Suppressor macrophage treated with lipopolysaccharide for 1 hour (primary cell): ENCODE results near the gene SHQ1.
"Not testable (repeated sequence)": the region's sequence is repeated elsewhere in the genome, so short reads cannot be mapped to it uniquely, and the experiment has no call there.

Source experiments
- DNase-seq, 3 donors: peaks; one replicate each; pipeline ENCODE4 v3.0.0-alpha.2; 2020 to 2022

SHQ1 gene

GRCh38 chr3:72710471-72710870 lies 137.8 kb downstream of the SHQ1 start:
- DNase-seq, result not testable (repeated sequence)

DNA sequence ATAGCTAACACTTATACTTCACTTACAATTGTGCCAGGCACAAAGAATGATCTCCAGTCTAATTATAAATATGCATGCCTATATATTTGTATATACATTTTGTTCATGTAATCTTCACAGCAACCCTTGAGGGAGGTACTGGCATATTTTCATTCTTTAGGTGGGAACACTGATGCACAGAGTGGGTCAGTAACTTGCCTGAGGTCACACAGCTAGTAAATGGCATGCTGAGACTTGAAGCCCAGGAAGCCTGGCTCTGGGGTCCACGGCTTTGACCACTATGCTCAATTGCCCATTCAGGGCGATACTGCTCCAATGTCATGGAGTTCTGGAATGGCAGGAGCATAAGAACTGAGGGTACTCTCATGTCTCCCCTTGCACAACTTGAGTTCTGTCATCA lies 139.8 kb downstream of the SHQ1 start:
- DNase-seq, result no peak

DNA sequence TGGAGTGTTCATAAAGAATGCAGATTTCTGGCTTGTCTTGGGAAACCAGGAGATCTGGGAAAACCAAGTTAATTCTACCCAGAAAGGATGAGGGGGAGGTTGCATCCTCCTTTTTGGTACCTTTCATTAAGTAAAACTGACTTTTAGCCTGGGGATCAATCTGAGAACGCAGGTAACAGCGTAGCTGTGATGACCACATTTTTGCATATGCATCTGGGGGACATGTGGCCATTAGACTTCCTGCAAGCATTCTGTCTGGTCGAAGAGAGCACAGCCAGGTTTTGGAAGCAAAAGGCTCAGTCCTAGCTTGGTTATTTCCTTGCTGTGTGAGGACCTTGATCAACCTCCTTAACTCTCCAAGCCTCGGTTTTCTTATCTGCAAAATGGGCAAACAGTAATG lies 145.2 kb downstream of the SHQ1 start:
- no peak for DNase-seq

DNA sequence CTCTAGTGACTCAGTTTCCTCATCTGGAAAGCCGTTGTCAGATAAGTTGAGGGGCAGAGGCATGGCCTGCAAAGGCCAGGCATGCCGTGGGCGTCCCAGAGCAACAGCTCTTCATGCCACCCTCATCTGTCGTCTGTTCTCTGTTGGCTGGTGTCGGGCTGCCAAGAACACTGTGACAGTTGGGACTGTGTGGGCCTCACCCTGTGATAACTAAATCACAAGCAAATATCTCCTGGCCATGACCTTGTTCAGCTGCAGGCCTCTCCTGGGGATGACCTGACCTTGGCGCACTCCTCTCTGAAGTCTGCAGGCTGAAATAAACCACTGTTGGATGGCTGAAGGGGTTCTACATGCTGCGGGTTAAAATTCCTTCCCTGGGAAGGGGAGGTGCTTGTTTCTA lies 145.9 kb downstream of the SHQ1 start:
- DNase-seq, result no peak

DNA sequence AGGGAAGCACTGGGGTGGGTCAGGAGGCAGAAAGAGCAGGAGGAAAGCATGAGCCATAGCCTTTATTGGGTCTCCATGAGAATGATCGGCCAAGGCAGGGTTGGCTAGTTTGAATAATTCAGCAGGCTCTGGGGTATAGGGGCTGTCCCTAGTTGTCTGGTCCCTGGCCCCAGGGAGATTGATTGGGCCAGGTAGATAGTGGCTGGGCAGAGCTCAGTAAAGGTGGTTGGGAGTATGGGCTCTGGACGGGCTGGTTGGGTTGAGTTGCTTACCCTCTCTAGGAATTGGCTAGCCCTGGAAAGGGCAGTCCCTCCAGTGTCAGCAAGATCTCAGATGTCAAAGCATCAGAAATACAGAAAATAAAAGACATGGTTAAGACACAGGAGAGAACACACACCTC lies 148.1 kb downstream of the SHQ1 start:
- DNase-seq, result no peak

- DNase-seq, result no peak
Measured at GRCh38 chr3:72699631-72700030, 148.6 kb downstream of the SHQ1 start.
